CD14-positive monocyte (primary cell): ENCODE measurements around the gene TUBB. TPM values are rescaled to one million over a fixed set of nuclear protein-coding genes. Genes with fewer than 3 reads are reported as not detected.

Experiments
- DNase-seq, 3 donors: peaks; one replicate each; pipeline ENCODE4 v3.0.0-alpha.2; 2011 to 2022
- H2AFZ ChIP-seq: 2 replicates; pipeline ENCODE4 v1.6.0; 2012; ENCODE audit warnings: mild to moderate bottlenecking, low read depth, low read length, inconsistent platforms; ENCODE audit not compliant: insufficient read depth, poor library complexity, severe bottlenecking
- H3K27ac ChIP-seq, 2 donors: 1 replicate in 1 of 2; 2 replicates in 1 of 2; pipeline ENCODE4 v1.5.1; 2012 to 2013; ENCODE audit warnings: low read length in 2 of 2, control low read depth in 1 of 2, inconsistent platforms in 1 of 2, low read depth in 1 of 2, mild to moderate bottlenecking in 1 of 2
- H3K27me3 ChIP-seq, 2 donors: one replicate each; pipeline versions ENCODE4 v1.6.0 to v1.6.1; 2011 to 2013; ENCODE audit warnings: low read length in 2 of 2; ENCODE audit not compliant: control insufficient read depth in 2 of 2, insufficient read depth in 2 of 2
- H3K36me3 ChIP-seq, 2 donors: replicated peaks in 1 of 2; 1 replicate in 1 of 2; 2 replicates in 1 of 2; pipeline versions ENCODE4 v1.5.1 to v1.6.1; 2012 to 2013; ENCODE audit warnings: low read length in 2 of 2, control low read depth in 1 of 2, inconsistent platforms in 1 of 2, mild to moderate bottlenecking in 1 of 2; ENCODE audit not compliant: insufficient read depth in 2 of 2, control insufficient read depth in 1 of 2
- H3K4me1 ChIP-seq, 2 donors: 1 replicate in 1 of 2; 2 replicates in 1 of 2; pipeline versions ENCODE4 v1.5.1 to v1.6.1; 2012 to 2013; ENCODE audit warnings: low read length in 2 of 2, control low read depth in 1 of 2, inconsistent platforms in 1 of 2, mild to moderate bottlenecking in 1 of 2, moderate library complexity in 1 of 2; ENCODE audit not compliant: insufficient read depth in 2 of 2, control insufficient read depth in 1 of 2
- H3K4me2 ChIP-seq: replicated peaks from 2 replicates; pipeline ENCODE3; 2012; ENCODE audit warnings: low read length, moderate library complexity, mild to moderate bottlenecking; ENCODE audit not compliant: poor library complexity, severe bottlenecking; ENCODE audit errors: extremely low read depth
- H3K4me3 ChIP-seq, 3 experiments: fragments of 200-600 bp in 1 of 3; sonication (generic) in 1 of 3; replicated peaks in 1 of 3; 1 replicate in 2 of 3; 2 replicates in 1 of 3; pipeline ENCODE4 v1.5.1; 2011 to 2013; ENCODE audit warnings: low read length in 3 of 3, mild to moderate bottlenecking in 3 of 3, control low read depth in 2 of 3, low read depth in 2 of 3, inconsistent platforms in 1 of 3, moderate library complexity in 1 of 3
- H3K79me2 ChIP-seq: 2 replicates; pipeline ENCODE4 v1.6.0; 2012; ENCODE audit warnings: mild to moderate bottlenecking, control low read depth, inconsistent platforms, low read length, moderate library complexity; ENCODE audit not compliant: insufficient read depth
- H3K9ac ChIP-seq: 2 replicates; pipeline ENCODE4 v1.6.0; 2017; ENCODE audit warnings: low read length, mild to moderate bottlenecking; ENCODE audit not compliant: insufficient read depth, poor library complexity, severe bottlenecking
- H3K9me3 ChIP-seq, 2 donors: replicated peaks in 1 of 2; 1 replicate in 1 of 2; 2 replicates in 1 of 2; pipeline versions ENCODE4 v1.5.1 to v1.6.1; 2012 to 2013; ENCODE audit warnings: low read length in 2 of 2, control low read depth in 1 of 2; ENCODE audit not compliant: control insufficient read depth in 1 of 2, insufficient read depth in 1 of 2
- H4K20me1 ChIP-seq: 2 replicates; pipeline ENCODE4 v1.6.0; 2012; ENCODE audit warnings: mild to moderate bottlenecking, low read length, control low read depth, moderate library complexity; ENCODE audit not compliant: insufficient read depth
- H3K27ac Mint-ChIP-seq, 7 donors: one replicate each; pipeline ENCODE4 v1.8.0; 2020; ENCODE audit warnings: mild to moderate bottlenecking in 7 of 7, mixed read lengths in 7 of 7, moderate library complexity in 6 of 7, inconsistent platforms in 2 of 7
- H3K27me3 Mint-ChIP-seq, 3 donors: one replicate each; pipeline ENCODE4 v1.8.0; 2021 to 2022; ENCODE audit warnings: low read depth in 3 of 3, mild to moderate bottlenecking in 3 of 3, mixed read lengths in 3 of 3, moderate library complexity in 3 of 3, inconsistent platforms in 1 of 3
- H3K36me3 Mint-ChIP-seq, 2 donors: one replicate each; pipeline ENCODE4 v1.8.0; 2020; ENCODE audit warnings: mixed read lengths in 2 of 2, inconsistent platforms in 1 of 2, mild to moderate bottlenecking in 1 of 2
- H3K4me1 Mint-ChIP-seq: one replicate; pipeline ENCODE4 v1.8.0; 2020; ENCODE audit warnings: mild to moderate bottlenecking, mixed read lengths
- H3K4me3 Mint-ChIP-seq, 2 donors: one replicate each; pipeline ENCODE4 v1.8.0; 2020; ENCODE audit warnings: mild to moderate bottlenecking in 2 of 2, mixed read lengths in 2 of 2, moderate library complexity in 1 of 2
- H3K9me3 Mint-ChIP-seq, 7 donors: one replicate each; pipeline ENCODE4 v1.8.0; 2020 to 2022; ENCODE audit warnings: mixed read lengths in 7 of 7, mild to moderate bottlenecking in 6 of 7, moderate library complexity in 6 of 7, inconsistent platforms in 2 of 7
- WGBS: methylation state at CpG from one replicate; pipeline ENCODE4 v1.1.5; 2013; ENCODE audit warnings: missing lambda C conversion rate; ENCODE audit not compliant: insufficient coverage; 5-methylcytosine and 5-hydroxymethylcytosine counted together
- intact Hi-C, 2 donors: fragments of 100-400 bp; cut with micrococcal nuclease; formaldehyde crosslinking; loops; one replicate each; pipeline versions ENCODE4 v1.15.0 to v1.15.1; 2023
- polyA plus RNA-seq, 3 donors: library from polyadenylated mRNA; depleted of rRNA in 1 of 3; unstranded in 2 of 3; stranded (reverse) in 1 of 3; fragments of 300-500 nt in 2 of 3; fragments of >200 nt in 1 of 3; fragmentation: Illumina TruSeq in 2 of 3; gene quantifications; 1 replicate in 2 of 3; 2 replicates in 1 of 3; pipeline ENCODE4 v1.2.3, GENCODE V29; 2012 to 2021
- TF ChIP-seq, protein P1 (sequence below): fragments of 200-600 bp; IDR thresholded peaks from one replicate; pipeline ENCODE4 v1.8.0; 2022; ENCODE audit warnings: antibody characterized with exemption, mild to moderate bottlenecking

The TUBB gene
- polyA plus RNA-seq, 3 donors: 48.4 to 130 (median 57.0) TPM

DNA sequence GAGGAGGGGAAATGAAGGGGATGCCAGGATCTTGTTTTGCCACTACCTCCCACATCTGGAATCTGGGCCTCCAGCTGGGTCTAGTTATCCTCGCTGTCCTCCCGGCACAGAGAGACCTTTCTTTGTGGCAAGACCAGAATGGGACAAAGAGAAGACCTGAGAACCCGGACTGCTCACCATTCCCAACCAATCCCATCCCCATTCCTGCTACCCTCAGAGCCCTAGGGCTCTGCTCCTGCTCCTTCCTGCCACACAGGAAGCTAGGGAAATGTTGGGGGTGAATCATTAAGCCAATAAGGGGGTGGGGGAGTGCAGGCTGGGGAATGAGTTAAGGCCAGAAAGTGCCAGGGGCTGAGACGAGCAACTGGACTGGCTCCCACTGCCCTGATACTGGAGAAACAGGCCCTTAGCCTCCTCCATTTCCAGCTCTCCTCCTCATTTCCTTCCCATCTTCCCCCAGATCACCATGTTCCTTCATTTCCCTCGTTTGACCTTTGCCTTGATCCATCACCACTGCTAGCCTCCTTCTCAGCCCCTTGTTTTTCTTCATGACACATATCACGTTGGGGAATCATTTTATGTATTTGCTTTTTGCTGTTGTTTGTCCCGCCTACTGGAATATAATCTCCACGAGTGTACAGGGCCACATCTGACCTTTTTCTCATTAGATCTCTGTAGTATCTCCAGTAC is 28.8 kb downstream of the TUBB start:
- Mint-ChIP-seq H3K4me3 (no peak overlapping the region), H3K27me3 (peaks cover 7 to 14% (median 10%) of the 10 kb centered on the region in 3 donors), H3K27ac (peak overlapping the region in 1 of 7 donors; percentile 76), H3K9me3 (peaks cover 0 to 3% (median 0%) of the 10 kb centered on the region in 7 donors), H3K4me1 (peaks cover 41% of the 10 kb centered on the region), H3K36me3 (peaks cover 0 to 8% of the 10 kb centered on the region in 2 donors)
- WGBS: no CpG with 5 or more reads among the region's 8 CpGs
- Histone ChIP-seq H3K79me2 (peaks cover 2% of the 10 kb centered on the region), H2AFZ (no peak overlapping the region), H3K27me3 (peaks cover 0 to 4% of the 10 kb centered on the region in 2 donors), H3K27ac (no peak overlapping the region), H4K20me1 (peaks cover 3% of the 10 kb centered on the region), H3K36me3 (no peaks in the 10 kb centered on the region), H3K4me1 (peaks cover 24 to 35% of the 10 kb centered on the region in 2 donors), H3K9me3 (no peaks in the 10 kb centered on the region), H3K4me3 (no peak overlapping the region), H3K4me2 (no peak overlapping the region), H3K9ac (no peak overlapping the region)
- intact Hi-C loops: loop anchor here in 1 of 2 donors (10.0 kb wide), 1 partner anchor 336 kb away; no protein-coding TSS in a partner anchor
- TF ChIP-seq, protein P1, sequence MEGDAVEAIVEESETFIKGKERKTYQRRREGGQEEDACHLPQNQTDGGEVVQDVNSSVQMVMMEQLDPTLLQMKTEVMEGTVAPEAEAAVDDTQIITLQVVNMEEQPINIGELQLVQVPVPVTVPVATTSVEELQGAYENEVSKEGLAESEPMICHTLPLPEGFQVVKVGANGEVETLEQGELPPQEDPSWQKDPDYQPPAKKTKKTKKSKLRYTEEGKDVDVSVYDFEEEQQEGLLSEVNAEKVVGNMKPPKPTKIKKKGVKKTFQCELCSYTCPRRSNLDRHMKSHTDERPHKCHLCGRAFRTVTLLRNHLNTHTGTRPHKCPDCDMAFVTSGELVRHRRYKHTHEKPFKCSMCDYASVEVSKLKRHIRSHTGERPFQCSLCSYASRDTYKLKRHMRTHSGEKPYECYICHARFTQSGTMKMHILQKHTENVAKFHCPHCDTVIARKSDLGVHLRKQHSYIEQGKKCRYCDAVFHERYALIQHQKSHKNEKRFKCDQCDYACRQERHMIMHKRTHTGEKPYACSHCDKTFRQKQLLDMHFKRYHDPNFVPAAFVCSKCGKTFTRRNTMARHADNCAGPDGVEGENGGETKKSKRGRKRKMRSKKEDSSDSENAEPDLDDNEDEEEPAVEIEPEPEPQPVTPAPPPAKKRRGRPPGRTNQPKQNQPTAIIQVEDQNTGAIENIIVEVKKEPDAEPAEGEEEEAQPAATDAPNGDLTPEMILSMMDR: no peak
- DNase-seq: no peak

DNA sequence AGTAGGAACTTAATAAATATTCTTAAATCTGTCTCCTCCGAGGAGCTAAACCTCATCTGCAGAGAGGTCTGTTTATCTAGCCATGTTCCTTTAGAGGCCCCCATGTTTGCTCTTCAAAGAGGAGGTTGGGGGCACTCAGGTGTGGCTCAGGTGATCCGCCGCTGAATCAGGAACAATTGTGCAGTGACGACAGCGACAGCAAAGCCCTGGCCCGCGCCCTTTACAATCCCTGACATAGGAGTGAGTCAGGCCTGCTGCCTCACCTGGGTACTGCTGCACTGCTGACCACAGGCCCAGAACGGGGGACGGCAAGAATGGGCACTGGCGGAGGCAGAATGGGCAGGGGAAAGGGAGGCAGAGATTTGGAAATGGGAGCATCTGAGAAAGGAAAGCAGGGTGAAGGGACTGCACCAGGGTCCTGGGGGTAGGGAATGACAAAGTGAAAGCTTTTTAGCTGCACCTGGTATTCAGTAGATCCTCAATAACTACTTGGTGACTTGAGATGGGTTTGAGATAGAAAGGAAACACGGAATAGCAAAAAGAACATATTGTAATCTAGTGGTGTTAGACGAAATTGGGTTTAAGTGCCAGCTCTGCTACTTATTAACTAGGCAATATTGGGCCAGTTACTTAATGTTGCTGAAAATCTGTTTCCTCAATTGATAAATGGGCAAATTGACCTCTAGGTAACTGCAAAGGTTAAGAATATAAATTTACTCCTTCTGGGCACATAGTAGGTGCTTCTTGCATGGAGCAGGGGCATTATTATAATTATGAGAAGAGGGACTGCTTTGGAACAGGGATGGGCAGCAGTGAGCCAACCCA is 29.6 kb downstream of the TUBB start:
- WGBS: 92% methylated on average over 11 of the region's 12 CpGs
- Histone ChIP-seq H3K4me3 (no peak overlapping the region), H3K4me2 (no peak overlapping the region), H4K20me1 (no peaks in the 10 kb centered on the region), H3K27me3 (peaks cover 0 to 4% of the 10 kb centered on the region in 2 donors), H3K27ac (no peak overlapping the region), H3K36me3 (no peaks in the 10 kb centered on the region), H3K9me3 (no peaks in the 10 kb centered on the region), H3K9ac (no peak overlapping the region), H3K79me2 (no peaks in the 10 kb centered on the region), H3K4me1 (peaks cover 20 to 29% of the 10 kb centered on the region in 2 donors), H2AFZ (no peak overlapping the region)
- H3K4me1 Mint-ChIP-seq: peaks cover 38% of the 10 kb centered on the region
- H3K27ac Mint-ChIP-seq: peak overlapping the region in 4 of 7 donors; percentile 5 to 87 (median 36)
- no peak for DNase-seq
- no peak overlapping the region for H3K4me3 Mint-ChIP-seq
- peaks cover 7 to 18% (median 10%) of the 10 kb centered on the region in 3 donors for H3K27me3 Mint-ChIP-seq
- intact Hi-C loops: loop anchor here in 1 of 2 donors (10.0 kb wide), 1 partner anchor 335 kb away; no protein-coding TSS in a partner anchor
- H3K9me3 Mint-ChIP-seq: peaks cover 0 to 3% (median 0%) of the 10 kb centered on the region in 7 donors
- TF ChIP-seq, protein P1: no peak
- peaks cover 0 to 8% of the 10 kb centered on the region in 2 donors for H3K36me3 Mint-ChIP-seq
